ENCODE measurements around the gene GID8. TPM values are rescaled to one million over a fixed set of nuclear protein-coding genes. Genes with fewer than 3 reads are reported as not detected.

Gene GID8
- total RNA-seq, 1 donor from 2014 or later = 48.7 TPM

DNA sequence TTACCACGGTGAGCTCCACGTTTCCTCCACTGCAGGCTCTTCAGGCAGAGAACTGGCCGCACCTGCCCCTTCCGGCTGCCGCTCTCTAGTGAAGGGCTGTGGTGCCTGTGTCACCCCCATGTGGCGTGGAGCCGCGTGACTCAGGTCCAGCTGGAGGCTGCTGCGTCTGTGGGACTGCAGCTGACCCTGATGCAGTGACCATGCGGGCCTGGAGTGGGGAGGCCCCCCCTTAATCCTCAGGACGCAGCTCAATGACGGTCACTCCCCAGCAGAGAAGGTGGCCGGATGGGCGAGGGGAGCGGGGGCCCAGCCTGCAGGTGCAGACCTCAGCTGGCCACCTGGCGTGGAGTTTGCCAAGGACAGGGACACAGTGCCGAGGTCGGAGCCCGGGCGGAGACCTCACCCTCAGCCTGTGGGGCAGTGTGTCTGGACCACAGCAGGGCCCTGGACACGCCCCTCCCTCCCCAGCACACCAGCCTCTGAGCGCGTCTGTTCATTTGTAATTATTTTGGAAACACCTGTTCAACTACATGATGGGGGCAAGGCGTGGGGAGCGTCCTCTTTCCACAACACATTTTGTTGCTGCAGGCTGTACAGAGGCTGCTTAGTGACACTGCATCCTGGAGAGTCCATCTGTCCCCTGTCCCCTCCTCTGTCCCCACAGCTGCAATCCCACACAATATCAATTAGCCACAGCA lies 58.1 kb downstream of the GID8 start:
- Mint-ChIP-seq H3K9me3 (no peaks in the 10 kb centered on the region), H3K27ac (no peak overlapping the region), H3K27me3 (ENCODE audit: insufficient read depth, low read depth) (peaks cover 22% of the 10 kb centered on the region), H3K4me3 (no peak overlapping the region), H3K36me3 (no peaks in the 10 kb centered on the region), H3K4me1 (peaks cover 19% of the 10 kb centered on the region)
- H2AFZ ChIP-seq (replicated peaks) = no peak overlapping the region
- H3F3A ChIP-seq (ENCODE audit: low read depth) = peaks cover 4% of the 10 kb centered on the region
- no peak overlapping the region for H3K27ac ChIP-seq
- H4K20me1 ChIP-seq (ENCODE audit: low read depth) = no peaks in the 10 kb centered on the region
- no peak overlapping the region for H3K4me3 ChIP-seq
- no peaks in the 10 kb centered on the region for H3K79me2 ChIP-seq (ENCODE audit: low read depth)
- H3K4me1 ChIP-seq = peaks cover 10% of the 10 kb centered on the region
- no peaks in the 10 kb centered on the region for H3K36me3 ChIP-seq
- no peak overlapping the region for H3K9ac ChIP-seq
- no peak for DNase-seq (ENCODE audit: low spot score)
- H3K27me3 ChIP-seq = peaks cover 53% of the 10 kb centered on the region
- no peaks in the 10 kb centered on the region for H3K9me3 ChIP-seq (ENCODE audit: low read depth)
- TF ChIP-seq EZH2 (IDR thresholded peaks at IDR 0.05) (no peak), EZH2phosphoT487 (IDR thresholded peaks at IDR 0.05) (no peak), CTCF (IDR thresholded peaks at IDR 0.05) (no peak)
- H3K4me2 ChIP-seq = no peak overlapping the region

DNA sequence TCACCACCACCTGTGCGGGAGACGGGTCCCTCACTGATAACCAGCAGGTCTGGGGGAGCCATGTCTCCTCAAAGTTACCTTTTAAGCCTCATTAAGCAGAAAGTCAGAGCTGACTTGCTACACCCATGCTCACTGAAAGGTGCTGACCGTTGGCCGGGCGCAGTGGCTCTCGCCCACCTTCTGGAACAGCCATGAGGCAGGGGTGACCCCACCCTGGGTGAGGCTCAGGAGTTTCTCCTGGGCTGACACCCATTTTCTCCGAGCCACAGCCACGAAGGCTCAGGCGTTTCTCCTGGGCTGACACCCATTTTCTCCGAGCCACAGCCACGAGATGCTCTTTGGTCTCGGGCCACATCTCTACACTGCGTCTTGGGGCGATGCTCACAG lies 58.6 kb downstream of the GID8 start:
- H3K4me3 ChIP-seq = no peak overlapping the region
- H3K4me1 ChIP-seq = peaks cover 10% of the 10 kb centered on the region
- no peaks in the 10 kb centered on the region for H3K9me3 Mint-ChIP-seq
- peaks cover 27% of the 10 kb centered on the region for H3K27me3 Mint-ChIP-seq (ENCODE audit: insufficient read depth, low read depth)
- H3K4me3 Mint-ChIP-seq = no peak overlapping the region
- no peaks in the 10 kb centered on the region for H3K9me3 ChIP-seq (ENCODE audit: low read depth)
- no peaks in the 10 kb centered on the region for H3K36me3 Mint-ChIP-seq
- H3K79me2 ChIP-seq (ENCODE audit: low read depth) = no peaks in the 10 kb centered on the region
- H3K27ac Mint-ChIP-seq = no peak overlapping the region
- H3K27me3 ChIP-seq = peaks cover 53% of the 10 kb centered on the region
- no peak overlapping the region for H3K4me2 ChIP-seq
- H3K27ac ChIP-seq = no peak overlapping the region
- no peak overlapping the region for H3K9ac ChIP-seq
- H2AFZ ChIP-seq (replicated peaks) = no peak overlapping the region
- TF ChIP-seq EZH2phosphoT487 (IDR thresholded peaks at IDR 0.05) (no peak), EZH2 (IDR thresholded peaks at IDR 0.05) (no peak), CTCF (IDR thresholded peaks at IDR 0.05) (no peak)
- H4K20me1 ChIP-seq (ENCODE audit: low read depth) = no peaks in the 10 kb centered on the region
- DNase-seq (ENCODE audit: low spot score) = no peak
- peaks cover 8% of the 10 kb centered on the region for H3F3A ChIP-seq (ENCODE audit: low read depth)
- peaks cover 19% of the 10 kb centered on the region for H3K4me1 Mint-ChIP-seq
- no peaks in the 10 kb centered on the region for H3K36me3 ChIP-seq

- Mint-ChIP-seq H3K4me1 (peaks cover 19% of the 10 kb centered on the region), H3K4me3 (no peak overlapping the region), H3K27me3 (ENCODE audit: insufficient read depth, low read depth) (peaks cover 35% of the 10 kb centered on the region), H3K9me3 (no peaks in the 10 kb centered on the region), H3K27ac (no peak overlapping the region), H3K36me3 (no peaks in the 10 kb centered on the region)
- Histone ChIP-seq H4K20me1 (ENCODE audit: low read depth) (no peaks in the 10 kb centered on the region), H2AFZ (replicated peaks) (no peak overlapping the region), H3K36me3 (no peaks in the 10 kb centered on the region), H3K9ac (no peak overlapping the region), H3K79me2 (ENCODE audit: low read depth) (no peaks in the 10 kb centered on the region), H3K4me1 (peaks cover 10% of the 10 kb centered on the region), H3F3A (ENCODE audit: low read depth) (peaks cover 9% of the 10 kb centered on the region), H3K4me2 (no peak overlapping the region), H3K9me3 (ENCODE audit: low read depth) (no peaks in the 10 kb centered on the region), H3K4me3 (no peak overlapping the region), H3K27ac (no peak overlapping the region), H3K27me3 (peaks cover 62% of the 10 kb centered on the region)
- no peak for DNase-seq (ENCODE audit: low spot score)
- no peak for TF ChIP-seq CTCF (IDR thresholded peaks at IDR 0.05)
- TF ChIP-seq EZH2phosphoT487 (IDR thresholded peaks at IDR 0.05) = no peak
These were observed 59.6 kb downstream of the GID8 start for GRCh38 chr20:62997417-62998035.

Other genes starting within 250 kb of the GID8 start
- gene NTSR1, start 229.3 kb upstream of the GID8 start, total RNA-seq (ENCODE audit: low replicate concordance) = 0.12 and 0.26 TPM in 2 replicates
- 14.0 and 18.1 TPM in 2 replicates for gene MRGBP, start 141.7 kb upstream of the GID8 start, total RNA-seq (ENCODE audit: low replicate concordance)
- gene OGFR, start 133.3 kb upstream of the GID8 start, total RNA-seq (ENCODE audit: low replicate concordance) = 7.0 and 23.9 TPM in 2 replicates
- gene COL9A3, start 121.1 kb upstream of the GID8 start, total RNA-seq (ENCODE audit: low replicate concordance) = 10.5 and 34.8 TPM in 2 replicates
- 29.1 and 36.3 TPM in 2 replicates for gene TCFL5, start 76.3 kb upstream of the GID8 start, total RNA-seq (ENCODE audit: low replicate concordance)
- 64.5 and 68.5 TPM in 2 replicates for gene DIDO1, start 11.6 kb upstream of the GID8 start, total RNA-seq (ENCODE audit: low replicate concordance)
- gene SLC17A9, start 14.6 kb downstream of the GID8 start, total RNA-seq (ENCODE audit: low replicate concordance) = 0.17 and 0.74 TPM in 2 replicates
- 0.22 TPM in 1 of 2 replicates, not detected in the other for gene BHLHE23, start 68.8 kb downstream of the GID8 start, total RNA-seq (ENCODE audit: low replicate concordance)

Measured in neural progenitor cell (in vitro differentiated cells).